K562 (cell line): ENCODE measurements around the gene CCDC187. TPM values are rescaled to one million over a fixed set of nuclear protein-coding genes. Genes with fewer than 3 reads are reported as not detected.

Source experiments
- ATAC-seq: fragments of 200-7000 bp; cut with Tn5 transposase; 3 replicates; pipeline ENCODE4 v1.9.1; 2020; ENCODE audit warnings: moderate library complexity
- BruUV-seq: library from RNA; stranded (reverse); fragments of 400-500 nt; replicated peaks from 2 replicates; lab custom pipeline; 2021; lab: Mats Ljungman, UMichigan
- CTCF ChIA-PET: fragments of 300-600 bp; formaldehyde crosslinking; extraction: SDS; loops from one replicate; lab custom pipeline; 2021; ENCODE audit warnings: low intra/inter-chr PET ratio; lab: Yijun Ruan, JAX
- POLR2A ChIA-PET: fragments of 300-600, 350-650 bp; sonication (Branson Sonifier 250); formaldehyde crosslinking; extraction: SDS; loops from one replicate; lab custom pipeline; 2021; ENCODE audit warnings: antibody characterized with exemption, inconsistent platforms; lab: Yijun Ruan, JAX
- DNase-seq, 4 experiments: peaks; one replicate each; pipeline versions ENCODE4 v3.0.0 to v3.0.0-alpha.2; 2011 to 2018; ENCODE audit warnings: low spot score in 3 of 4, mixed read lengths in 3 of 4; ENCODE audit errors: extremely low read depth in 1 of 4
- FAIRE-seq: peaks from 2 replicates; lab custom pipeline; 2011; peaks lifted over from hg19 to GRCh38; lab: Jason Lieb, UNC
- H2AFZ ChIP-seq: 2 replicates; pipeline ENCODE4 v1.6.0; 2011; ENCODE audit warnings: low read depth, low read length, control low read depth, inconsistent platforms
- H3K27ac ChIP-seq: fragments of 200-600 bp; 3 replicates; pipeline ENCODE4 v1.8.0; 2011; ENCODE audit warnings: low read depth, mild to moderate bottlenecking, control low read depth, inconsistent platforms, low read length, moderate library complexity, mixed read lengths; ENCODE audit errors: extremely low read depth
- H3K27me3 ChIP-seq, 2 experiments: fragments of 300-600 bp in 1 of 2; 2 replicates in 1 of 2; 3 replicates in 1 of 2; pipeline versions ENCODE4 v1.6.0 to v1.8.0; 2011; ENCODE audit warnings: inconsistent platforms in 2 of 2, low read length in 2 of 2, mild to moderate bottlenecking in 1 of 2, mixed read lengths in 1 of 2, moderate library complexity in 1 of 2; ENCODE audit not compliant: control insufficient read depth in 2 of 2, insufficient read depth in 2 of 2
- H3K36me3 ChIP-seq: fragments of 300-600 bp; 3 replicates; pipeline ENCODE4 v1.8.0; 2011; ENCODE audit warnings: mild to moderate bottlenecking, low read length, inconsistent platforms; ENCODE audit not compliant: control insufficient read depth, insufficient read depth
- H3K4me1 ChIP-seq, 2 experiments: fragments of 200-600 bp in 1 of 2; replicated peaks in 1 of 2; 2 replicates in 1 of 2; 3 replicates in 1 of 2; pipeline versions ENCODE4 v1.5.1 to v1.8.0; 2011; ENCODE audit warnings: inconsistent platforms in 2 of 2, low read length in 2 of 2, mild to moderate bottlenecking in 1 of 2, mixed read lengths in 1 of 2, moderate library complexity in 1 of 2; ENCODE audit not compliant: control insufficient read depth in 2 of 2, insufficient read depth in 2 of 2
- H3K4me2 ChIP-seq: 2 replicates; pipeline ENCODE4 v1.6.1; 2011; ENCODE audit warnings: low read length, control low read depth, inconsistent platforms, mixed read lengths; ENCODE audit not compliant: insufficient read depth
- H3K4me3 ChIP-seq: fragments of 200-600 bp; sonication (generic), shearing (Covaris generic); 2 replicates; pipeline ENCODE4 v1.5.1; 2016; ENCODE audit warnings: control low read depth, inconsistent platforms
- H3K79me2 ChIP-seq: fragments of 200-600 bp; 3 replicates; pipeline ENCODE4 v1.8.0; 2011; ENCODE audit warnings: low read length, inconsistent platforms; ENCODE audit not compliant: control insufficient read depth, insufficient read depth
- H3K9ac ChIP-seq, 2 experiments: 2 replicates each; pipeline versions ENCODE4 v1.6.0 to v1.6.1; 2011; ENCODE audit warnings: low read depth in 2 of 2, low read length in 2 of 2, control low read depth in 1 of 2, inconsistent platforms in 1 of 2, mild to moderate bottlenecking in 1 of 2, mixed read lengths in 1 of 2; ENCODE audit not compliant: insufficient read depth in 1 of 2
- H3K9me1 ChIP-seq: one replicate; pipeline ENCODE4 v1.6.0; 2011; ENCODE audit warnings: inconsistent platforms, mild to moderate bottlenecking, low read length, moderate library complexity; ENCODE audit not compliant: control insufficient read depth, insufficient read depth
- H3K9me3 ChIP-seq: replicated peaks from 2 replicates; pipeline ENCODE4 v1.5.1; 2011; ENCODE audit warnings: low read depth, low read length, inconsistent platforms; ENCODE audit not compliant: control insufficient read depth, insufficient read depth
- H4K20me1 ChIP-seq: replicated peaks from 2 replicates; pipeline ENCODE4 v1.6.1; 2011; ENCODE audit warnings: low read length, inconsistent platforms, mixed read lengths; ENCODE audit not compliant: control insufficient read depth, insufficient read depth
- FOXP4 ChIP-seq: sonication (generic); formaldehyde crosslinking; IDR thresholded peaks from 2 replicates; pipeline ENCODE4 v1.8.0; 2022; ENCODE audit warnings: mild to moderate bottlenecking, missing genetic modification reagents, borderline replicate concordance
- MAFG ChIP-seq: fragments of 450-650 bp; conservative IDR thresholded peaks from 2 replicates; pipeline ENCODE4 v1.6.1; 2016; ENCODE audit warnings: missing genetic modification characterization, missing compliant biosample characterization
- POLR2G ChIP-seq: fragments of 200-400 bp; formaldehyde crosslinking; IDR thresholded peaks from 2 replicates; pipeline ENCODE4 v1.6.1; 2017; ENCODE audit warnings: low read depth, mild to moderate bottlenecking, antibody characterized with exemption, low read length, moderate library complexity
- ZNF740 ChIP-seq, 3 experiments: fragments of 200-800 bp in 1 of 3; sonication (Bioruptor generic) in 1 of 3; sonication (generic) in 1 of 3; formaldehyde crosslinking in 1 of 3; IDR thresholded peaks; 2 replicates each; pipeline versions ENCODE4 v1.6.1 to v1.8.0; 2016 to 2022; ENCODE audit warnings: mild to moderate bottlenecking in 2 of 3, missing compliant biosample characterization in 2 of 3, missing genetic modification characterization in 2 of 3, missing genetic modification reagents in 1 of 3
- WGBS: fragments of 100-300 bp; shearing (Covaris generic); methylation state at CpG from one replicate; pipeline ENCODE4 v1.1.6; 2016; ENCODE audit warnings: low coverage, mixed read lengths; ENCODE audit not compliant: insufficient coverage; ENCODE audit errors: missing lambda C conversion rate; 5-methylcytosine and 5-hydroxymethylcytosine counted together
- in situ Hi-C: fragments of 300-500 bp; cut with MboI; formaldehyde crosslinking; loops from 4 replicates; pipeline ENCODE4 v1.15.0; 2018; ENCODE audit warnings: inconsistent platforms, mixed read lengths
- intact Hi-C: fragments of 100-400 bp; cut with micrococcal nuclease; formaldehyde crosslinking; loops from 2 replicates; pipeline ENCODE4 v1.14.2; 2022
- polyA plus RNA-seq, 8 experiments: library from polyadenylated mRNA; depleted of rRNA in 4 of 8; stranded (reverse) in 5 of 8; unstranded in 3 of 8; fragments of >200 nt; fragmentation: Nextera tagmentation in 2 of 8; fragmentation: Illumina TruSeq in 1 of 8; extraction: Ambion mirVana in 2 of 8; extraction: Trizol in 1 of 8; gene quantifications; 2 replicates each; pipeline versions ENCODE4 v1.2.1 to v1.2.3, GENCODE V29; 2011 to 2014; ENCODE audit warnings: inconsistent platforms in 1 of 8, missing spikeins in 1 of 8
- total RNA-seq, 7 experiments: library from RNA; depleted of rRNA in 6 of 7; stranded (reverse); fragments of >200 nt in 6 of 7; fragmentation: Illumina TruSeq in 2 of 7; extraction: Trizol in 2 of 7; gene quantifications; 2 replicates each; pipeline versions ENCODE4 v1.2.1 to v1.2.3, GENCODE V29; 2011 to 2021; ENCODE audit warnings: low replicate concordance in 1 of 7

CCDC187 gene
- total and polyA plus RNA-seq, 9 of the 15 experiments (the other 6 are each of a cell fraction or from before 2014, with no cell fraction given): not detected

GRCh38 chr9:136331556-136332481, 27.9 kb upstream of the CCDC187 start (continued):
- TF ChIP-seq POLR2G: 0 out of 2 replicates have a peak, but pooled peaks have one; percentile 21

- TF ChIP-seq ZNF740 (CRISPR knock-in tag; IDR thresholded peaks at IDR 0.05): 0 out of 2 replicates have a peak, but pooled peaks have one; percentile 61
- TF ChIP-seq ZNF740 (tag; IDR thresholded peaks at IDR 0.05): no peak
- no peak for TF ChIP-seq FOXP4 (CRISPR knock-in tag)
- no peak for TF ChIP-seq MAFG (tag)
- TF ChIP-seq, all 486 proteins: peak for 1
- H3K79me2 ChIP-seq: peaks cover 15% of the 10 kb centered on the region
- no TSS peak for BruUV-seq
- no peaks in the 10 kb centered on the region for H4K20me1 ChIP-seq
- peaks cover 4 to 94% of the 10 kb centered on the region in 2 experiments for H3K4me1 ChIP-seq
- CTCF ChIA-PET: no interaction called here
- DNase-seq: no peak
- intact Hi-C loops (no loop called here), in situ Hi-C loops (loop anchor here (25.0 kb wide), 1 partner anchor 306 kb away; no protein-coding TSS in a partner anchor)
- H2AFZ ChIP-seq: no peak overlapping the region
- no peak for ATAC-seq
- POLR2A ChIA-PET: no interaction called here
- no peaks in the 10 kb centered on the region for H3K9me1 ChIP-seq
- no peaks in the 10 kb centered on the region for H3K36me3 ChIP-seq
- H3K9ac ChIP-seq: no peak overlapping the region; a peak in 1 of 4 replicates
- 91% methylated on average over 7 of the region's 15 CpGs for WGBS
- no peak overlapping the region for H3K4me3 ChIP-seq
- no peaks in the 10 kb centered on the region for H3K9me3 ChIP-seq
- FAIRE-seq: no peak
- H3K27me3 ChIP-seq: no peaks in the 10 kb centered on the region
- no peak overlapping the region for H3K27ac ChIP-seq
- H3K4me2 ChIP-seq: no peak overlapping the region
Measured at GRCh38 chr9:136331030-136331429, 27.1 kb upstream of the CCDC187 start.
